NCI-H345 (cell line): Measurements from ENCODE around the gene ZNF816.
"Not testable (repeated sequence)": the region's sequence is repeated elsewhere in the genome, so short reads cannot be mapped to it uniquely, and the experiment has no call there.

Experiments used
- DNase-seq: peaks from one replicate; lab custom pipeline; 2025; lab: John Stamatoyannopoulos, UW

ZNF816 gene

GRCh38 chr19:52962394-52963246, at the start of gene ZNF816:
TSS of gene ZNF816 (minus strand) at chr19:52962881. CDS start at chr19:52956089, 6,792 bp downstream.
- peak; percentile 94 for DNase-seq

- no peak for DNase-seq
Observed at GRCh38 chr19:53012006-53012405, 49.3 kb upstream of the ZNF816 start.

DNA sequence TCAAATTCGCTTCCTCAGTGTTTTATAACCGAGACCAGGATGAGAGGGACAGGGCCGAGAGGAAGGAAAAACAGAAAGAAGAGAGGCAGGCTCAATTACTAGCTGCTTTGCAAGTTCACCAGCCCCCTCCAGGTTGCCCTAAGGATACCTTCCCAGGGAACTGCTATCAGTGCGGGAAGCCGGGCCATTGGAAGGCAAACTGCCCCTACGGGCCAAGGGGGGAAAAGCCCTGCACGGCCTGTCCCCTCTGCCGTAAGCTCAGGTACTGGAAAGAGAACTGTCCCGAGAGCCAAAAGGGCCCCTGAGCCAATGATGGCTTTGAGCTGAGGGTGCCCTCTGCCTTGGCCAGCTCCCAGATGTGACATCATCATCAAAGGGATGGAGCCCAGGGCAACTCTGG, 47.8 kb upstream of the ZNF816 start:
- DNase-seq, result no peak

- DNase-seq, result no peak
Observed at GRCh38 chr19:53008061-53008778, 45.5 kb upstream of the ZNF816 start.

DNA sequence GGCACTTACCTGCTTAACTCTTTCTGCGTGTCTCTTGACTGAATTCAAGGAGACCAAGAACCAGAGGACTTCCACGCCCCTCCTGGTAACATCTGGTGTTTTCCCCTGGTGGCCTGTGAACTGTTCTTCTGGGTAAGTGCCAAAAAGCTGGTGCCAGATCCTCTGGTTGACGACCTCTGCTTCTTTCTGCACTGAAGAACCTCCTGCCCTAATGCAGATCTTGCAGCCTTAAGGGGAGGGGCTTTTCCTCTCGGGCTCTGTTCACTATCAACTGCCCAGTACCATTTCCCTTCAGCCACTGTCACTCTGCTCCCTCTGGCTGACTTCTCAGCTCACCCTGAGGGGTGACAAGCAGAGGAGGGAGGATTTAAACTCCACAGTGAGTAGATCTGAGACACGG, 44.9 kb upstream of the ZNF816 start:
- no peak for DNase-seq

- DNase-seq, result no peak
Observed at GRCh38 chr19:53007200-53007599, 44.5 kb upstream of the ZNF816 start.

DNA sequence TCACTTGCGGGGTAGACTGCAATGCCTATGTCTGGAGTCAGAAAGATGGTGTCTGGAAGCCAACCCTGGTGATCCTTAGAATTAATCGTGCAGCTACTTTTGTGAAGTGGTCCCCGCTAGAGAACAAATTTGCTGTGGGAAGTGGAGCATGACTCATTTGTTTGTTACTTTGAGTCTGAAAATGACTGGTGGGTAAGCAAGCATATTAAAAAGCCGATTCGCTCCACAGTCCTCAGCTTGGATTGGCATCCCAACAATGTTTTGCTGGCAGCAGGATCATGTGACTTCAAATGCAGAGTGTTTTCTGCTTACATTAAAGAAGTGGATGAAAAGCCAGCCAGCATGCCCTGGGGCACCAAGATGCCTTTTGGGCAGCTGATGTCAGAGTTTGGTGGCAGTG, 41.6 kb upstream of the ZNF816 start:
- no peak for DNase-seq

- no peak for DNase-seq
Observed at GRCh38 chr19:53002479-53002878, 39.8 kb upstream of the ZNF816 start.

DNA sequence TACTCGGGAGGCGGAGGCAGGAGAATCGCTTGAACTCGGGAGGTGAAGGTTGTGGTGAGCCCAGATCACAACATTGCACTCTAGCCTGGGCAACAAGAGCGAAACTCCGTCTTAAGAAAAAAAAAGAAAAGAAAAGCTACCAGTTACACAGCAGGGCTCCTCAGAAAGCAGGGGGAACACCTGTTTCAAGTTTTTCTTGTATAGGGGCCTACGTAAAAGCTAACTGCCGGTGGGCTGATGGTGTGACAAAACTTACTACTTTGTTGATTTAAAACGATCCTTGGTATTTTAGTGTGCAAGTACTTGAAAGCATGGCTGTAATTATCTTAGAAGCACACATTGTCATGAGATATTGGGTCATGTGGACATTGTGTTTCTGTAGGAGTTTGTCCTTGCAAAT, 35.3 kb upstream of the ZNF816 start:
- no peak for DNase-seq

GRCh38 chr19:52995711-52996110, 33.0 kb upstream of the ZNF816 start:
- DNase-seq, result no peak

DNA sequence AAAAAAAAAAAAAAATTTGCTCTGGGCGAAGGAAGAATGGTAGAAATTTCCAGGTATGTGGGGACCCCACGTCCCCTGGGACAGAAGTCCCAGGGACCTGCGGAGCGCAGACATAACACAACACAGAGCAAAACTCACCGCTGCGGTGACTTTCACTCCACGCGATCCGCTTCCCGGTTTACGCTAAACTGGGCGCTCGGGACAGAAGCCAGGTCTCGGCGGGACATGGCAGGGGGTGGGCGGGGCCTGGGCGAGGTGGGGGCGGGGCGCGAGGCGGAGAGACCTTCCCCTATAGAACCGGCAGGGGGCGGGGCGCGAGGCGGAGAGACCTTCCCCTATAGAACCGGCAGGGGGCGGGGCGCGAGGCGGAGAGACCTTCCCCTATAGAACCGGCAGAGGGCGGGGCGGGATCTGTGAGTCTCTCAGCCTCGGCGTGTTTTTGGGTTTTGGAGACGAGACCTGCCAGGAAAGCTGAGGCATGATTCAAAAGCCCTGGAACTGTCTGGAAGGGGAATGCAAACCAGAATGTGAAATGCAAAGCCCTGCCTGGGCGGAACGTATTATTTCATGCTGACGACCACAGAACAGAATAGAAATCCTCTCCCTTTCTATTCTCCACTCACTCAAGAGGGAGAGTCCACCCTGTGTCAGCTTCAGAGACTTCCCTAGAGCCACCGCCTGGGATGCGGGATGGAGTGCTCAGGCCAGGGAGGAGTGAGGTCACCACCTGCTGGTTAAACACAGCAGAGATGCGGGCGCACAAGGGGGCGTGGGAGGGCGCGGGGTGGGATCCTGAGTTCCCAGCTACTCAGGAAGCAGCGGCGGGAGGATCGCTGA, 30.9 kb upstream of the ZNF816 start:
- DNase-seq, result peak; percentile 75

DNA sequence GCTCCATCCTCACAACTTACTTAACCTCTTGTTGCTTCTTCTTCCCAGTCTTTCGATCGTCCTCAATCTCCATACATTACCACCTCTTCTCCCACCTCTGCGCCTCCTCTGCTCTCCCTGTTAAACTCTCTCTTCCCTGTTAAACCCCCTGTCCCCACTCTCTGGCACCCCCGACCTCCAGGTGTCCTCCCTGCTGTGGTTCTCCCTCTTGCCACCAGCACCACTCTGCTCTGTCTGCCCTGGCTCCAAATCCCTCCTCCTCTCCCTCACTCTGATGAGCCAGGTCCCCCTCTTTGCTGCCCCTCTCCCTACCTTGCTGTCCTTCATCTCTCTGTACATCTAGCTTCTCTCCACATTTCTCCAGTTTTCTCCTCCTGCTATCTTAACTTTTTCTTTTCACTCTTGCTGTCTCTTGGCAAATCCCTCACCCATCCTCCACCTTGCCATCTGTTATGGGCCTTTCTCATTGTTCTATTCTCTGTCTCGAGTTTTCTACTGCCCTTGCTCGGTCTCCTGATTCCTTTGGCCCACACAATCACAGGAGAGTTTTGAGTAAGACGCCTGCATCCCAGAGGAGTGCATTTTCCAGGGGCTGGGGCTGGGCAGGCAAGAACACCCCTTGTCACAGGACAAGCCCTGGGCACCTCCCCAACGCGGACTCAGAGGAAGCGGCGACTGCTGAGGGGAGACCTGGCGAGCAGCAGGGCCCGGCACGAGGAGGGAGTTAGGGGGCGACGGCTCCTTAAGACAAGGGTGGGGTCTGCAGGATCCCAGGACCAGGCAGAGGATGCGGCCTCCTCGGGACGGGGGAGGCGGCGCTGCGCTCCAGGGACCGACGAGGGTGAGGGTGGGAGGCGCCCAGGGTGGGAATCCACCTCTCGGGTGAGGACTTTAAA, 29.7 kb upstream of the ZNF816 start:
- no peak for DNase-seq

GRCh38 chr19:52991484-52991883, 28.8 kb upstream of the ZNF816 start:
- no peak for DNase-seq

DNA sequence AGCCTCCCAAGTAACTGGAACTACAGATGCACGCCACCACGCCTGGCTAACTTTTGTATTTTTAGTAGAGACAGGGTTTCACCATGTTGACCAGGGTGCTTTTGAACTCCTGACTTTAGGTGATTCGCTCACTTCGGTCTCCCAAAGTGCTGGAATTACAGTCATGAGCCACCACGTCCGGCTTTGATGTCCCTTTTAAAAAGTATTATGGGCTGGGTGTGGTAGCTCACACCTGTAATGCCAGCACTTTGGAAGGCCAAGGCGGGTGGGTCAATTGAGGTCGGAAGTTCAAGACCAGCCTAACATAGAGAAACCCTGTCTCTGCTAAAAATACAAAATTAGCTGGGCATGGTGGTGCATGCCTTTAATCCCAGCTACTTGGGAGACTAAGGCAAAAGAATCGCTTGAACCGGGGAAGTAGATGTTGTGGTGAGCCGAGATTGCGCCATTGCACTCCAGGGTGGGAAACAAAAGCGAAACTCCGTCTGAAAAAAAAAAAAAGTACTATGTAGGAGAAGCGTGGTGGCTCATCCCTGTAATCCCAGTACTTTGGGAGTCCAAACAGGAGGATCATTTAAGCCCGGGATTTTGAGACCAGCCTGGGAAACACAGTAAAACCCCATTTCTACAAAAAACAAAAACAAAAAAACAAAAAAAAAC, 28.2 kb upstream of the ZNF816 start:
- DNase-seq, result no peak

- no peak for DNase-seq
Observed at GRCh38 chr19:52988506-52988905, 25.8 kb upstream of the ZNF816 start.

DNA sequence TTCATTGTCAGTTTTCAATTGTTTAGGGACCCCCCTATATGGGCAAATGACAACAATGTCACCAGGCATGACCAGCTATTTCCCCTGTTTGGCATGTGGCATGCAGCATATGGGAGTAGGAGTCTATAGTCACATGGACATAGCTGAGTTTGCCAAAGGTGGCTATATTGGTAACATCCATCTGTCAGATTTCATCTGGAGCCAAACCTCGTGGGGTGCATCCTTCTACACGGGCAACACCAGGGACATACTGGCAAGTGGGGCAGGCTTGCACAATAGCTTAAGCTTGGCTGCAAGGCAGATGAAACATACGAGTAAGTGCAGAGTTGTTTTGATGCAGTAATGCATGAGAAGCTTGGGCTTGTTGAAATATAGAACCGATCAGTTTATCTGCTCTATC, 24.5 kb upstream of the ZNF816 start:
- DNase-seq, result no peak

DNA sequence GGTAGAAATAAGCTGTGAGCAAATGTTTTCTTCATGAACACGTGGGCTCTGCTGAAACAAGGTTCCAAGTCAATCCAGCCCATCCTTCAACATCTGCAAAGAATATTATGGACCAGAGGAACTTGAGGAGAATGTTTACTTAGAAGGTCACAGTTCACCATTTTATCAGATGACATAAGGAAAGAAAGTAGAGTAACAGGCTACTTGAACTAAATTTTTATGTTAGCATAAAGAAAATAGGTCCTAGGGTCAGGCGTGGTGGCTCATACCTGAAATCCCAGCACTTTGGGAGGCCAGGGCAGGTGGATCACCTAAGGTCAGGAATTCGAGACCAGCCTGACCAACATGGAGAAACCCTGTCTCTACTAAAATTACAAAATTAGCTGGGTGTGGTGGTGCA, 20.5 kb upstream of the ZNF816 start:
- DNase-seq, result not testable (repeated sequence)

GRCh38 chr19:52981329-52981728, 18.6 kb upstream of the ZNF816 start:
- DNase-seq, result no peak

DNA sequence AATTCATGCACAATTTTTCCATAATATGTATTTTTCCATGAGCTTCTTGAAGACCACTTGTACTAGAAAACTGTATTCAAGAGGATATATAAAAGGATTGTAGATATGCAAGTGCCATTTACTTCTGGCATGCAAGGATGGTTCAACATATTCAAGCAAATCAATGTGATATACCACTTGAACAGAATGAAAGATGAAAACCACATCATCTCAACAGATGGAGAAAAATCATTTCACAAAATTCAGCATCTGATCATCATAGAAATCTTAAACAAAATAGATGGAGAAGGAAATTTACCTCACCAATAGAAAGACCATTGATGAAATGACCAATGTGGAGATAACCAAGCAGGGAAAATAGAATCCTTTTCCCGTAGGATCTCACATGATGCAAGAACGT, 5.1 kb upstream of the ZNF816 start:
- no peak for DNase-seq

DNA sequence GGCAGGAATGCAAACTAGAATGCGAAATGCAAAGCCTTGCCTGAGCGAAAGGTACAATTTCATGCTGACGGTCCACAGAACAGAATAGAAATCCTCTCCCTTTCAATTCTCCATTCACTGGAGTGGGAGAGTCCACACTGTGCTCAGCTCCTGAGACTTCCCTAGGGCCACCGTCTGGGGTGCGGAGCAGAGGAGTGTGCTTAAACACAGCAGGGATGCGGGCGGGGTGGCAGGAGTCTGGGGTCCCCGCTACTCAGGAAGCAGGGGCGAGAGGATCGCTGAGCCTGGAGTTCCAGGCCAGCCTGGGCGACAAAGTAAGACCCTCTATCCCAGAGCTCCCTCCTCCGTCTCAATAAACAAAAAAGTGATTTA, 552 bp upstream of the ZNF816 start:
- DNase-seq, result peak; percentile 8

GRCh38 chr19:52961981-52962380, 700 bp downstream of the ZNF816 start:
- DNase-seq, result no peak
